ENCODE results near the gene DCPS.

- TF ChIP-seq CTCF (IDR thresholded peaks at IDR 0.05; ENCODE audit: insufficient read depth, low read length, poor library complexity, severe bottlenecking): no peak
- TF ChIP-seq EZH2phosphoT487 (conservative IDR thresholded peaks at IDR 0.05; ENCODE audit: low read length): no peak
Measured at GRCh38 chr11:126362879-126363655, 59.2 kb downstream of the DCPS start.

Data from SU-DHL-6 (cell line).